Stomach (tissue), 4 donors: ENCODE results near the gene MAF.

Experiments
- EP300 ChIP-seq: sonication (generic); formaldehyde crosslinking; IDR thresholded peaks from one replicate; pipeline ENCODE4 v1.6.1; 2017; ENCODE audit warnings: antibody characterized with exemption
- POLR2A ChIP-seq, 4 donors: fragments of 450-650 bp; IDR thresholded peaks; one replicate each; pipeline ENCODE4 v1.6.1; 2016; ENCODE audit warnings: antibody characterized with exemption in 4 of 4, control low read depth in 2 of 4, mild to moderate bottlenecking in 1 of 4, moderate library complexity in 1 of 4
- POLR2AphosphoS5 ChIP-seq, 3 donors: sonication (generic); formaldehyde crosslinking; IDR thresholded peaks; one replicate each; pipeline ENCODE4 v1.6.1; 2016; ENCODE audit warnings: antibody characterized with exemption in 3 of 3
- TF ChIP-seq, protein P1 (sequence below), 7 experiments: fragments of 450-650 bp in 4 of 7; fragments of 200-600 bp in 3 of 7; sonication (generic) in 3 of 7; IDR thresholded peaks; one replicate each; pipeline ENCODE4 v1.5.1; 2016 to 2019; ENCODE audit warnings: antibody characterized with exemption in 7 of 7, control low read depth in 2 of 7, mild to moderate bottlenecking in 1 of 7

DNA sequence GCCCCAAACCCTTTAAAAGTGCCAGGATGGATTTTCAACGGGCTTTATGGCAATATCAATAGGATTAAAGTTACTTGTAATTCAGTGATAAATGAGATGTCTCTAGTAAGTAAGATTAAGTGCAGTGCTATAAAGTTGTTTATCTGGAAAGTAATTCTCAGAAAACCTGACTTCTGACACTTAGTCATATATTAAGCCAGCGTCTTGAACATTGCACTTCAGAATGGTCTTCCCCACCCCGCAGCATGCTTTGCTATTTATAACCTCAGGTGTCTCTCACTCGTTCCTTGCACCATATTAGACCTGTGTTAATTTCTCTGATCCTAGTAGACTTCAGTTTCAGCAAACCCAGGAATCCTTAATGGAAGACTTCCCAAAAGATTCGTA is 2.1 kb upstream of the MAF start:
- TF ChIP-seq, protein P1, sequence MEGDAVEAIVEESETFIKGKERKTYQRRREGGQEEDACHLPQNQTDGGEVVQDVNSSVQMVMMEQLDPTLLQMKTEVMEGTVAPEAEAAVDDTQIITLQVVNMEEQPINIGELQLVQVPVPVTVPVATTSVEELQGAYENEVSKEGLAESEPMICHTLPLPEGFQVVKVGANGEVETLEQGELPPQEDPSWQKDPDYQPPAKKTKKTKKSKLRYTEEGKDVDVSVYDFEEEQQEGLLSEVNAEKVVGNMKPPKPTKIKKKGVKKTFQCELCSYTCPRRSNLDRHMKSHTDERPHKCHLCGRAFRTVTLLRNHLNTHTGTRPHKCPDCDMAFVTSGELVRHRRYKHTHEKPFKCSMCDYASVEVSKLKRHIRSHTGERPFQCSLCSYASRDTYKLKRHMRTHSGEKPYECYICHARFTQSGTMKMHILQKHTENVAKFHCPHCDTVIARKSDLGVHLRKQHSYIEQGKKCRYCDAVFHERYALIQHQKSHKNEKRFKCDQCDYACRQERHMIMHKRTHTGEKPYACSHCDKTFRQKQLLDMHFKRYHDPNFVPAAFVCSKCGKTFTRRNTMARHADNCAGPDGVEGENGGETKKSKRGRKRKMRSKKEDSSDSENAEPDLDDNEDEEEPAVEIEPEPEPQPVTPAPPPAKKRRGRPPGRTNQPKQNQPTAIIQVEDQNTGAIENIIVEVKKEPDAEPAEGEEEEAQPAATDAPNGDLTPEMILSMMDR (IDR thresholded peaks at IDR 0.05), result no peak
- no peak for TF ChIP-seq POLR2A (IDR thresholded peaks at IDR 0.05)
- no peak for TF ChIP-seq EP300
- no peak for TF ChIP-seq POLR2AphosphoS5 (IDR thresholded peaks at IDR 0.05)
